ENCODE results near the gene SLIT3. TPM values are rescaled to one million over a fixed set of nuclear protein-coding genes. Genes with fewer than 3 reads are reported as not detected.

The SLIT3 gene
- total RNA-seq, 4 donors from 2014 or later: 10.8 to 30.8 (median 18.4) TPM

DNA sequence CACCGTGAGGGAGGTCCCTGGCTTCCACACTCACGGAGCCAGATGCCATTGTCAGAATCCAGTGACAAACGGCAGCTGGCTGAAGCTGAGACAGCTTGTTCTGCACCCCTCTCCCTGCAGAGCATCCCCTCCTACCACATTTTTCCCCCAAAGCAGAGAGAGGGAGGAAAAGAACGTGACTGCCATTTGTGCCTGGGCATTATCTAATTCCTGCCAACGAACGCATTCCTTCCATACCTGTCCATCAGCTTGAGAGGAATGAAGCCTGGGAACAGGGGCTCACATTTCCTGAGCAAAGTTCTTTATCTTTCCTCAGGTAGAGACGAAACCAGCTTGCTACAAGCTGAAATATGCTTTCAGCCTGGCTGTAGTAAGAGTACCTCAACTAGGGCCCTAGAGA is 175.4 kb downstream of the SLIT3 start:
- H3K4me1 ChIP-seq: peaks cover 3% of the 10 kb centered on the region
- H3K27ac ChIP-seq: no peak overlapping the region
- H3K4me3 ChIP-seq: no peak overlapping the region
- TF ChIP-seq, protein P1, sequence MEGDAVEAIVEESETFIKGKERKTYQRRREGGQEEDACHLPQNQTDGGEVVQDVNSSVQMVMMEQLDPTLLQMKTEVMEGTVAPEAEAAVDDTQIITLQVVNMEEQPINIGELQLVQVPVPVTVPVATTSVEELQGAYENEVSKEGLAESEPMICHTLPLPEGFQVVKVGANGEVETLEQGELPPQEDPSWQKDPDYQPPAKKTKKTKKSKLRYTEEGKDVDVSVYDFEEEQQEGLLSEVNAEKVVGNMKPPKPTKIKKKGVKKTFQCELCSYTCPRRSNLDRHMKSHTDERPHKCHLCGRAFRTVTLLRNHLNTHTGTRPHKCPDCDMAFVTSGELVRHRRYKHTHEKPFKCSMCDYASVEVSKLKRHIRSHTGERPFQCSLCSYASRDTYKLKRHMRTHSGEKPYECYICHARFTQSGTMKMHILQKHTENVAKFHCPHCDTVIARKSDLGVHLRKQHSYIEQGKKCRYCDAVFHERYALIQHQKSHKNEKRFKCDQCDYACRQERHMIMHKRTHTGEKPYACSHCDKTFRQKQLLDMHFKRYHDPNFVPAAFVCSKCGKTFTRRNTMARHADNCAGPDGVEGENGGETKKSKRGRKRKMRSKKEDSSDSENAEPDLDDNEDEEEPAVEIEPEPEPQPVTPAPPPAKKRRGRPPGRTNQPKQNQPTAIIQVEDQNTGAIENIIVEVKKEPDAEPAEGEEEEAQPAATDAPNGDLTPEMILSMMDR (IDR thresholded peaks at IDR 0.05): no peak
- no peak for TF ChIP-seq POLR2A (IDR thresholded peaks at IDR 0.05)
- no peak for TF ChIP-seq POLR2AphosphoS5 (IDR thresholded peaks at IDR 0.05)
- TF ChIP-seq EP300 (IDR thresholded peaks at IDR 0.05): no peak
- H3K9me3 ChIP-seq: no peaks in the 10 kb centered on the region
- WGBS: 73% methylated on average over 7 of the region's 7 CpGs
- no peak for DNase-seq (ENCODE audit: low spot score in 2 of 2)
- H3K27me3 ChIP-seq: no peaks in the 10 kb centered on the region
- no peaks in the 10 kb centered on the region for H3K36me3 ChIP-seq

DNA sequence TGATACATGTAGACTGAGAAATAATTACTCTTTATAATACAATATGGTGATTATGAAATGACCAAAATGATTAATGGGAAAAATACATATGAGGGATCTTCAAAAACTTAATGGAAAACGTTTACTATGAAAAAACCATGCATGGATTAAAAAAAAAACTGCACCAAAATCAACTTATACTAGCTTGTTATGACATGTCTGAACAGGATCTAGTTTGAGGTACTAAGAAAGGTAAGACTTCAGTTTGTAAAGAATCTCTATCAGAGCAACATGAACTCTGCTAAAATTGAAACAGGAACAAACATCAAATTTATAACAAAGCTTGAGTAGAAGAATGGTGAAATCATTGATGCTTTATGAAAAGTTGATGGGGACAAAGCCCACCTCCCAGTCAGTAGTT is 178.0 kb downstream of the SLIT3 start:
- 21% methylated on average over 1 of the region's 1 CpG for WGBS
- no peak for TF ChIP-seq POLR2AphosphoS5 (IDR thresholded peaks at IDR 0.05)
- no peak for TF ChIP-seq EP300 (IDR thresholded peaks at IDR 0.05)
- TF ChIP-seq POLR2A (IDR thresholded peaks at IDR 0.05): no peak
- TF ChIP-seq, protein P1 (IDR thresholded peaks at IDR 0.05): no peak
- Histone ChIP-seq H3K4me3 (no peak overlapping the region), H3K27ac (no peak overlapping the region), H3K36me3 (no peaks in the 10 kb centered on the region), H3K9me3 (no peaks in the 10 kb centered on the region), H3K27me3 (no peaks in the 10 kb centered on the region), H3K4me1 (peaks cover 10% of the 10 kb centered on the region)
- DNase-seq (ENCODE audit: low spot score in 2 of 2): no peak

DNA sequence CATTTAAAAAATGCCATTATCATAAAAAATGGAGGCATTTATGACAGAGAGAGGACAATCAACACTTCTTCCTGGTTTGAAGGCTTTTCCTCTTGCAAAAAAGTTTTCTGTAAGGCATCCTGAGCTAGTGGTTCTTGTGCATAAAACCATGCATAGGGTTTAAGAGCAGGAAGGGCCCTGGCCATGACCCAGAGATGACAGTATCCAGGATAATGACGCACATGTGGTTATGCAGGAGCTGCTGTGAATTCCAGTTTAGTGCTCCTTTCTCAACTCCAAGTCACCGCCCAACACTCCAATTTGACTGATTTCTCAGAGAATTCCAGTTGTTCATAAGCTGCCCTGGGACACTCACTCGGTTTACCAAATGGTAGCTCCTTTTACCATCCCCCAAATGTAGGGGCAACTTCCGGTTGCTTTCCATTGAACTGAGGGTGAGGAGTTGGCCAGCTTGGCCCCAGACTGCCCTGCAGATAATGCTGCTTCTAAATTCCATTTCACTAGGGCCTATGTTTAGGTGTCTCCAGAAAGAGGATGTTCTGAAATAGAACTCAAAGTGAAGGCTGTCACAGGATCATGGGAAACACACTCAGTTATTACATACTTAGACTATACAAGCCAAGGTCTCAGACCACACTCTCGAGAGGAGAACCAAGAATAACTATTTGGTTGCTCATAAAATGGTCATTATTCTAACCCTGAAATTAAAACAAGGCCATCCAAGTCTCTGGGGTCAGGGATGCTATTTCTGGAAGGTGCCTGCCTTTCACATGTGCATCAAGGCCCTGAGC is 179.1 kb downstream of the SLIT3 start:
- Histone ChIP-seq H3K27ac (no peak overlapping the region), H3K4me3 (no peak overlapping the region), H3K4me1 (peaks cover 10% of the 10 kb centered on the region), H3K27me3 (no peaks in the 10 kb centered on the region), H3K36me3 (no peaks in the 10 kb centered on the region), H3K9me3 (no peaks in the 10 kb centered on the region)
- TF ChIP-seq POLR2AphosphoS5 (IDR thresholded peaks at IDR 0.05) (no peak), EP300 (IDR thresholded peaks at IDR 0.05) (no peak), POLR2A (IDR thresholded peaks at IDR 0.05) (no peak)
- TF ChIP-seq, protein P1 (IDR thresholded peaks at IDR 0.05): no peak
- 82% methylated on average over 5 of the region's 5 CpGs for WGBS
- DNase-seq (ENCODE audit: low spot score in 2 of 2): peak in 1 of 2 donors; percentile 74

DNA sequence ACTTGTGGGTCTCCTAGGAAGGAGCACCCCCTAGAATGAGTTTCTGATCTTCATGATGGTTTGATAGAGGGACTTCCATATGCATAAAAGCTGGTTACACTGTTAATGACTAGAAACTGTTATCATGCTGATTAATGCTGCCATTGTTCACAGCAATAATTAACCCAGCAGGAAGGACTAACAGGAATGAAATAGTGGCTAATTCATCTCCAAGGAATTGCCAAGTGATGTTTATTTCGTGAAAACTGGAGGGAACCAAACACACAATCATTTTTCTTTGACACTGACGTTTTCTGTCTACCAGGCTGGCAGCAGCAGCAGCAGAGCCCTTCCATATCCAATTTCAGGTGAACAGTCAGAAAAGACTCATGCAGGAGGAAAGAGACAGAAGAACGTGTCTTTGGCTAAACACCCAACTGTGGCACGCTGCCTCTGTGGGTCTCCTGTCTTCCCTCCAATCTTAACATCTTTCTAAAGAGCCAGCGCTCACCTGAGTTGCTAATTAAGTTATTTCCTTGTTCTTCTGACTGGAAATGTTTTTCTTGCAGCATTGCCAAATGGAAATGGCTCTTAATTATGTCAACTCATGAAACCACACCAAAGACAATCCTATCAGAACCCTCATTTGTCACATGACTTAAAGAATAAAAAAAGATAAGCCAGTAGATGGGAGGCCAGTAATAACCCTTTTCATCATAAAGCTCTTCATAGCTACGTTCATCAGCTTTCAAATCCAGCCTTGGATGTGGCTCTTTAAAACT is 181.5 kb downstream of the SLIT3 start:
- Histone ChIP-seq H3K36me3 (no peaks in the 10 kb centered on the region), H3K9me3 (no peaks in the 10 kb centered on the region), H3K4me3 (no peak overlapping the region), H3K4me1 (peaks cover 14% of the 10 kb centered on the region), H3K27me3 (no peaks in the 10 kb centered on the region), H3K27ac (no peak overlapping the region)
- DNase-seq (ENCODE audit: low spot score in 2 of 2): no peak
- WGBS: 55% methylated on average over 6 of the region's 6 CpGs
- TF ChIP-seq, protein P1 (IDR thresholded peaks at IDR 0.05): no peak
- TF ChIP-seq POLR2AphosphoS5 (IDR thresholded peaks at IDR 0.05): no peak

DNA sequence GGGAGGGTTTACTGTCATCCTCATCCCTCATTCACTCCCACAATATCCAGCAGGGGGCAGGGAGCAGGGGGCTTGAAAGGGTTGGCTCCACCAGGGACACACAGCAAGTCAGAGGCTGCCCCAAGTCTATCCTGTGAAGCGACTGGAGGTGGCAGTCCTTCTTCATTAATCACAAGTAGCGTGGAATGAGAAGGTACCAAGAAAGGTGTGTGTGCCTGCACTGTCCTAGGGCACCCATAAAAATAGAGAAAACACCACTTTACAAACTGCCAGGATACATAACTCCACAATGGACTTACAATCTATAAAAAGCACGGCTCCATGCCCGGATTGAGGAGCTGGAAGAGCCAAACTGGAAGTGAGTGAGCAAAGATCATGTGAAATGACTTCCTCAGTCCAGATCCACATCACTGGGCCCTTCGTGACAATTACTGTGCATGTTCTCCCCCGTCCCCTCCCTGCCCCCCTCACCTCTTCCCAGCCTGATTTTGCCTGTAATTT is 183.9 kb downstream of the SLIT3 start:
- Histone ChIP-seq H3K27me3 (no peaks in the 10 kb centered on the region), H3K27ac (peak overlapping the region; percentile 23), H3K9me3 (no peaks in the 10 kb centered on the region), H3K4me3 (no peak overlapping the region), H3K4me1 (peaks cover 15% of the 10 kb centered on the region), H3K36me3 (no peaks in the 10 kb centered on the region)
- 58% methylated on average over 6 of the region's 6 CpGs for WGBS
- TF ChIP-seq POLR2A (IDR thresholded peaks at IDR 0.05) (no peak), POLR2AphosphoS5 (IDR thresholded peaks at IDR 0.05) (no peak), EP300 (IDR thresholded peaks at IDR 0.05) (no peak)
- TF ChIP-seq, protein P1 (IDR thresholded peaks at IDR 0.05): no peak
- DNase-seq (ENCODE audit: low spot score in 2 of 2): peak in 1 of 2 donors; percentile 70

Measured in suprapubic skin (tissue), 4 donors.